Fibroblast of mammary gland (primary cell): ENCODE results near the gene PTGFRN.
A peak's percentile ranks its signal among the peaks of the same experiment; 100 is the strongest.
"Not testable (repeated sequence)": the region's sequence is repeated elsewhere in the genome, so short reads cannot be mapped to it uniquely, and the experiment has no call there.

ENCODE experiments used
- DNase-seq: peaks from one replicate; pipeline ENCODE4 v3.0.0-alpha.2; 2010; ENCODE audit warnings: low read depth
- H3K4me3 ChIP-seq: 2 replicates; pipeline ENCODE4 v1.5.1; 2011; ENCODE audit warnings: low read depth, mild to moderate bottlenecking, low read length, moderate library complexity; ENCODE audit not compliant: control insufficient read depth
- TF ChIP-seq, protein P1 (sequence below): conservative IDR thresholded peaks from 2 replicates; pipeline ENCODE4 v1.5.1; 2011; ENCODE audit warnings: low read depth, low read length, inconsistent platforms; ENCODE audit not compliant: control insufficient read depth, insufficient read depth

Gene PTGFRN

DNA sequence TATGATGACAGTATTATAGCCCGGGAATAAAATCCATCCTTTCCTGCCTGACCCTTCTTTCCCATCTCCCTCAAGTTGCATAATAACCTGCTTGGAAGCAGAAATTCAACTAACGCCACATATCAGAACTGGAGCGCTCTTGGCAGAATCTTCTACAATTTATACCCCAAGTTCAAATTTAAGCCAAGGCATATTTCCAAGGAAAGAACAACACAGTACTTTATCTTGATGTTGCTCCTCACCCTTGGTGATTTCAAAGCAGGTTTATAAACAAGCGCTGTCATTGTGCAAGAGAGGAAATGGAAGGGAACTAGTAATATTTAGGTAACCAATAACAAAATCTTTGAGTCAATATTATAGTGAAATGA is 38.0 kb upstream of the PTGFRN start:
- TF ChIP-seq, protein P1, sequence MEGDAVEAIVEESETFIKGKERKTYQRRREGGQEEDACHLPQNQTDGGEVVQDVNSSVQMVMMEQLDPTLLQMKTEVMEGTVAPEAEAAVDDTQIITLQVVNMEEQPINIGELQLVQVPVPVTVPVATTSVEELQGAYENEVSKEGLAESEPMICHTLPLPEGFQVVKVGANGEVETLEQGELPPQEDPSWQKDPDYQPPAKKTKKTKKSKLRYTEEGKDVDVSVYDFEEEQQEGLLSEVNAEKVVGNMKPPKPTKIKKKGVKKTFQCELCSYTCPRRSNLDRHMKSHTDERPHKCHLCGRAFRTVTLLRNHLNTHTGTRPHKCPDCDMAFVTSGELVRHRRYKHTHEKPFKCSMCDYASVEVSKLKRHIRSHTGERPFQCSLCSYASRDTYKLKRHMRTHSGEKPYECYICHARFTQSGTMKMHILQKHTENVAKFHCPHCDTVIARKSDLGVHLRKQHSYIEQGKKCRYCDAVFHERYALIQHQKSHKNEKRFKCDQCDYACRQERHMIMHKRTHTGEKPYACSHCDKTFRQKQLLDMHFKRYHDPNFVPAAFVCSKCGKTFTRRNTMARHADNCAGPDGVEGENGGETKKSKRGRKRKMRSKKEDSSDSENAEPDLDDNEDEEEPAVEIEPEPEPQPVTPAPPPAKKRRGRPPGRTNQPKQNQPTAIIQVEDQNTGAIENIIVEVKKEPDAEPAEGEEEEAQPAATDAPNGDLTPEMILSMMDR: no peak
- DNase-seq: peak; percentile 33
- no peak overlapping the region for H3K4me3 ChIP-seq

DNA sequence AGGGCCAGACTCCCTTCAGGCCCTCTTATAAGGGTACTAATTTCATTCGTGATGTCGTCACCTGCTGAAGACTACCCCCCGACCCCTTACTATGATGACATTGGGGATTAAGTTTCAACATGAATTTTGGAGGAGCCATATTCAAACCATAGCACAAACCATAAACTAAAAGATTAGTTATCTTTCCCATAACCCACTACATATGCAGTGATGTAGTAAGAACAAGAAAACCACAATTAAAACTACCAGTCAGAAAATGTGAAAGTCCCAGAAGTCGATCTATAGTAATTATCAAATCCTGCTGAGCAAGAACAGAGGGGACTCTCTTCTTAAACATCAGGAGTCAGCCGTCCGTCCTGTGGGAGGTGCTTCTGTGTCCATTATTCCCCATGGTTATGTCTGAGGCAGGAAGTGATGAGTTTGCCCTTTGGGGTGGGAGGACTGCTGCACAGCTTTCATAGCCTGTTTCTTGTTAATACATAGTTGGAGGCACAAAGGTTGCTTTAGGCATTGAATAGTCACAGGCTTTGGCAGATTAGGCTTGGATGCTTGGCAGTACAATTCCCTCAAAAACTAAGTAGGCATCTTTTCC is 35.9 kb upstream of the PTGFRN start:
- peak; percentile 33 for DNase-seq
- TF ChIP-seq, protein P1: no peak

DNA sequence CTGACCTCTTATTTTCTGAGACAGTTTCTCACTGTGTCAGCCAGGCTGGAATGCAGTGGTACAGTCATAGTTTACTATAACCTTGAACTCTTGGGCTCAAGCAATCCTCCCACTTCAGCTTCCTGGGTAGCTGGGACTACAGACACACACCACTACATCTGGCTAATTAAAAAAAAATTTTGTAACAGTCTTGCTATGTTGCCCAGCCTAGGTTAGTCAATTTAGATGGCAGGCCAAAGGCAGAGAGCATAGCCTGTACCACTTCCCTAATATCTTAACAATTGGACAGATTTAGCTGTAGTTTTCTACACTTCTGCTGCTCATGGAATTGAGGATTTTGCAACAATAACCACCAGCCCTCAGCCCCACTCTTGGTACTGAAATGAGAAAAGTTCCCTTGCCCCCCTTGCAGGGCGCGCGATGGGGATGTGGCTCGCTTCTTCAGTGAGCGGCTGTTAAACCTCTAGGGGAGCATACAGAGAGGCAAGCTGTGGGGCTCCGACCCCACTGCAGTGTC is 34.9 kb upstream of the PTGFRN start:
- peak; percentile 28 for DNase-seq
- no peak overlapping the region for H3K4me3 ChIP-seq
- TF ChIP-seq, protein P1: no peak

More for the DNA sequence above, 35.9 kb upstream of the PTGFRN start:
- no peak overlapping the region for H3K4me3 ChIP-seq

DNA sequence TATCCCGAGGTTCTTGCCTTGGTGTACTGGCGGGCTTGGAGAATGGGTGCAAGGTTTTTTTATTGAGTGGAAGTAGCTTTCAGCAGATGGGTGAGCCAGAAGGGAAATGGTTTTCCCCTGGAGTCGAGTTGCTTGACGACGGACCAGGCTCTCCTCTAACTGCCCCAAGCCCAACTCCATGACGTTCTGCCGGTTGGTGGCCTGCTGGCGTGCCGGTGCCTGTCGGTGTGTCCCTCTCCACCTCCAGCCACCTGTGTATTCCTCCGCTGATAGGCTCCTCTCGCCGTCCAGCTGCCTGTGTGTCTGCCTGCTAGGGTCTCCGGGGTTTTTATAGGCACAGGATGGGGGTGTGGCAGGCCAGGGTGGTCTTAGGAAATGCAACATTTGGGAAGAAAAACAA is 34.3 kb upstream of the PTGFRN start:
- TF ChIP-seq, protein P1: no peak
- DNase-seq: no peak
- no peak overlapping the region for H3K4me3 ChIP-seq

DNA sequence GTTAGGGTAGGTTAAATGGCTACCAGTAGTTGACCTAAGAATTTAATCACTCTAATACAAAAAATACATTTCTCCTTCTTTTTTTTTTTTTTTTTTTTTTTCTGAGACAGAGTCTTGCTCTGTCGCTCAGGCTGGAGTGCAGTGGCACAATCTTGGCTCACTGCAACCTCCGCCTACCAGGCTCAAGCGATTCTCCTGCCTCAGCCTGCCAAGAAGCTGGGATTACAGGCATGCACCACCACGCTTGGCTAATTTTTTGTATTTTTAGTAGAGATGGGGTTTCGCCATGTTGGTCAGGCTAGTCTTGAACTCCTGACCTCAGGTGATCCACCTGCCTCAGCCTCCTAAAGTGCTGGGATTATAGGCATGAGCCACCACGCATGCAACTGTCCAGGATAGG is 33.8 kb upstream of the PTGFRN start:
- DNase-seq, H3K4me3 ChIP-seq: not testable (repeated sequence)

DNA sequence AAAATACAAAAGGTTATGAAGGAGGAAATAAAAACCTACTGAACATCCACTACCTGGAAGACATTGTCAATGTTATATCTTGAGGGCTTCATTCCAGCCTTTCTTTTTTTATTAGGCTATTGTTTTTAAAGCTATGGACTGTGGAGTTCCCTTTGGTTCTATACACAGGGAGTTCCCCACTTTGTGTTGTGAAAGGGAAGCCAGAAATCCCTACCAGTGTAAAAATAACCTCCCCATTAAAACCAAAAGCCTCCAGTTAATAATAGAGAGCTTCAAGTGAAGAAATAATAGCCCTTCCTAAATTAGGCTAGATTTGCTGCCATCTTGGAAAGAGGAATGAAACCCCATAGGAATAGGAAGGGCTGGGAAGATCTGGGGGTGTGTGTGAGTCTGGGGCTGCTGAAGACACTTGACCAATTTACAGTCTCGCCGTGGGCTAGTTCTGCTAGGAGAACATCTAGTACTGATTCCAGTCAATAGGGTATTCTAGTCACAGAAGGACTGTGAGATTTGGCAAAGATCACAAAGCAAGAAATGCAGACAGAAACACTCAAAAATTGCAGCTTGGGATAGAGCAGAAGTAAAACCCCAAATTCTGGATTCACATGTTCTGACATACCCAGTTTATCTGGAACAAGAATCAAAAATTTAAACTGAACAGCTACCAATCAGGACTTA is 32.4 kb upstream of the PTGFRN start:
- H3K4me3 ChIP-seq: no peak overlapping the region
- TF ChIP-seq, protein P1: no peak
- peak; percentile 7 for DNase-seq

DNA sequence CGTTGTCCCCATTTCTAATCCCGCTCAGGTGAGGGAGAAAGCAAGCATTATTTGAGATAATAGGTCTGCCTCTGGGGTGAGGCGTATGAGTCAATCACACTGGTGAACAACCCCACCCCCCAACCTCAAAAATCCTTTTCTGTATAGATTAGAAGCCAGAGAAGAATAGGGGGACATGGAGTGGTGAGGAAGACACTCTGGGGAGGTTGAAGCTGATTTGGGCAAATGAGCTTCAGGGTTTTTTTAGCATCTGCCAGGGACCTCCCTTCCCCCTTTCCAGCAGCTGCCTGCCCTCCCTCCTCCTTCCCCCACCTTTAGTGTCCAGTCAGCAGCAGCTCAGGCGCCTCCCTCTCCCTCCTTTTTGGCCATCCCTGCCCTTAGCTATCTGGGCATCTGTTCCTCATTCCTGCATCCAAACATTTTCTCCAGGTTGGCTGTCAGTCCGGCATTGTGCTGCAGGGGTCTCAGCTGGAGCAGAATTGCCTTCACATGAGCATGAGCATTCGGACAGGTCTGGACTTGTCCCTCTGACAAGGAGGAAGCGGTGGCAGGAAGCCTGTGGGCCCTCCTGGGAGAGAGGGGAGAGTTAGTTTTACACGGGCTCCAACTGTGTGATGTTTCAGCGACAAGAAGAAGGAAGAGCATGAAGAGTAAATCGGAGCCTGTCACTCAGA is 30.8 kb upstream of the PTGFRN start:
- TF ChIP-seq, protein P1: no peak
- peak overlapping the region; percentile 8 for H3K4me3 ChIP-seq
- DNase-seq: peak; percentile 43
